ENCODE measurements around the gene SEC23B.
A peak's percentile ranks its signal among the peaks of the same experiment; 100 is the strongest.

The SEC23B gene

GRCh38 chr20:18587665-18588573 is 80.2 kb downstream of the SEC23B start, which contains the start of gene DTD1:
Gene DTD1, plus strand, starts transcription at chr20:18588054. Its CDS starts 19 bp downstream, at chr20:18588073.
- peak within 1 kb of the TSS; percentile 78 for H3K4me2 ChIP-seq (ENCODE audit: insufficient read depth, low read length, poor library complexity, severe bottlenecking)
- no CpG with 5 or more reads among the region's 88 CpGs for WGBS, 2 donors (ENCODE audit: extremely low coverage in 2 of 2, insufficient read length in 2 of 2, insufficient replicate concordance in 1 of 2)
- H3K14ac ChIP-seq (ENCODE audit: low read length) = peak within 1 kb of the TSS; percentile 87
- no peak within 1 kb of the TSS for H4K91ac ChIP-seq (ENCODE audit: low read depth, low read length, poor library complexity)
- H2BK12ac ChIP-seq (ENCODE audit: low read length) = no peak within 1 kb of the TSS
- H3K4me1 ChIP-seq (ENCODE audit: control insufficient read depth in 2 of 2, insufficient read depth in 1 of 2, low read depth in 1 of 2, low read length in 2 of 2) = peaks cover 0 to 1% of the 10 kb centered on the region in 2 donors
- peak within 1 kb of the TSS; percentile 61 to 87 for H3K4me3 ChIP-seq (ENCODE audit: low read length in 2 of 2)
- no peak within 1 kb of the TSS for H2BK120ac ChIP-seq (ENCODE audit: low read depth, low read length)
- H3K9ac ChIP-seq (ENCODE audit: low read depth, low read length, poor library complexity) = peak within 1 kb of the TSS; percentile 76
- no peak within 1 kb of the TSS for H2BK15ac ChIP-seq (ENCODE audit: low read length)
- H3K4ac ChIP-seq (ENCODE audit: low read length) = no peak within 1 kb of the TSS
- H3K18ac ChIP-seq (ENCODE audit: low read length) = peak within 1 kb of the TSS; percentile 88
- H3K27me3 ChIP-seq (ENCODE audit: control insufficient read depth in 3 of 3, insufficient read depth in 3 of 3, low read depth in 1 of 3, low read length in 3 of 3) = no peaks in the 10 kb centered on the region
- H2AFZ ChIP-seq (ENCODE audit: low read length) = peak within 1 kb of the TSS; percentile 87
- no peaks in the 10 kb centered on the region for H3K9me3 ChIP-seq (replicated peaks in 1 of 2; ENCODE audit: control insufficient read depth in 2 of 2, insufficient read depth in 1 of 2, low read depth in 1 of 2, low read length in 2 of 2)
- peak within 1 kb of the TSS; percentile 90 for H3K23ac ChIP-seq (ENCODE audit: low read depth, low read length, poor library complexity)
- no peak within 1 kb of the TSS for H4K8ac ChIP-seq (ENCODE audit: low read depth, low read length)
- H2AK5ac ChIP-seq (ENCODE audit: low read depth, low read length) = no peak within 1 kb of the TSS
- DNase-seq (ENCODE audit: low spot score) = peak; percentile 79
- no peaks in the 10 kb centered on the region for H3K36me3 ChIP-seq (replicated peaks in 1 of 2; ENCODE audit: control insufficient read depth in 2 of 2, insufficient read depth in 2 of 2, low read length in 2 of 2)
- peak within 1 kb of the TSS; percentile 32 for H3K27ac ChIP-seq (replicated peaks; ENCODE audit: low read length)
- H2BK5ac ChIP-seq (ENCODE audit: low read length) = no peak within 1 kb of the TSS
- H3K79me1 ChIP-seq (ENCODE audit: low read depth, low read length) = peaks cover 2% of the 10 kb centered on the region

GRCh38 chr20:18588574-18588933 is 80.8 kb downstream of the SEC23B start:
- peak overlapping the region; percentile 78 for H3K4me2 ChIP-seq (ENCODE audit: insufficient read depth, low read length, poor library complexity, severe bottlenecking)
- H2BK120ac ChIP-seq (ENCODE audit: low read depth, low read length) = no peak overlapping the region
- no peaks in the 10 kb centered on the region for H3K9me3 ChIP-seq (replicated peaks in 1 of 2; ENCODE audit: control insufficient read depth in 2 of 2, insufficient read depth in 1 of 2, low read depth in 1 of 2, low read length in 2 of 2)
- no peak overlapping the region for H3K4ac ChIP-seq (ENCODE audit: low read length)
- H4K91ac ChIP-seq (ENCODE audit: low read depth, low read length, poor library complexity) = no peak overlapping the region
- no peaks in the 10 kb centered on the region for H3K27me3 ChIP-seq (ENCODE audit: control insufficient read depth in 3 of 3, insufficient read depth in 3 of 3, low read depth in 1 of 3, low read length in 3 of 3)
- no peak for DNase-seq (ENCODE audit: low spot score)
- no peak overlapping the region for H3K14ac ChIP-seq (ENCODE audit: low read length)
- no peak overlapping the region for H2BK12ac ChIP-seq (ENCODE audit: low read length)
- H3K79me1 ChIP-seq (ENCODE audit: low read depth, low read length) = peaks cover 2% of the 10 kb centered on the region
- no peak overlapping the region for H2BK15ac ChIP-seq (ENCODE audit: low read length)
- H2BK5ac ChIP-seq (ENCODE audit: low read length) = no peak overlapping the region
- H3K4me1 ChIP-seq (ENCODE audit: control insufficient read depth in 2 of 2, insufficient read depth in 1 of 2, low read depth in 1 of 2, low read length in 2 of 2) = peaks cover 0 to 1% of the 10 kb centered on the region in 2 donors
- H3K27ac ChIP-seq (replicated peaks; ENCODE audit: low read length) = peak overlapping the region; percentile 32
- H3K4me3 ChIP-seq (ENCODE audit: low read length in 2 of 2) = peak overlapping the region; percentile 61 to 87
- no CpG with 5 or more reads among the region's 18 CpGs for WGBS, 2 donors (ENCODE audit: extremely low coverage in 2 of 2, insufficient read length in 2 of 2, insufficient replicate concordance in 1 of 2)
- no peak overlapping the region for H3K23ac ChIP-seq (ENCODE audit: low read depth, low read length, poor library complexity)
- peak overlapping the region; percentile 87 for H2AFZ ChIP-seq (ENCODE audit: low read length)
- no peak overlapping the region for H3K9ac ChIP-seq (ENCODE audit: low read depth, low read length, poor library complexity)
- no peak overlapping the region for H2AK5ac ChIP-seq (ENCODE audit: low read depth, low read length)
- H4K8ac ChIP-seq (ENCODE audit: low read depth, low read length) = no peak overlapping the region
- H3K36me3 ChIP-seq (replicated peaks in 1 of 2; ENCODE audit: control insufficient read depth in 2 of 2, insufficient read depth in 2 of 2, low read length in 2 of 2) = peaks cover under 1% of the 10 kb centered on the region in 2 donors
- H3K18ac ChIP-seq (ENCODE audit: low read length) = no peak overlapping the region

GRCh38 chr20:18589941-18590674 is 82.4 kb downstream of the SEC23B start:
- H3K18ac ChIP-seq (ENCODE audit: low read length) = no peak overlapping the region
- peaks cover 0 to 1% of the 10 kb centered on the region in 2 donors for H3K4me1 ChIP-seq (ENCODE audit: control insufficient read depth in 2 of 2, insufficient read depth in 1 of 2, low read depth in 1 of 2, low read length in 2 of 2)
- H3K4me2 ChIP-seq (ENCODE audit: insufficient read depth, low read length, poor library complexity, severe bottlenecking) = no peak overlapping the region
- no peaks in the 10 kb centered on the region for H3K9me3 ChIP-seq (replicated peaks in 1 of 2; ENCODE audit: control insufficient read depth in 2 of 2, insufficient read depth in 1 of 2, low read depth in 1 of 2, low read length in 2 of 2)
- H4K91ac ChIP-seq (ENCODE audit: low read depth, low read length, poor library complexity) = no peak overlapping the region
- H2BK5ac ChIP-seq (ENCODE audit: low read length) = no peak overlapping the region
- no peak overlapping the region for H4K8ac ChIP-seq (ENCODE audit: low read depth, low read length)
- no peak overlapping the region for H3K4ac ChIP-seq (ENCODE audit: low read length)
- no peak overlapping the region for H2AK5ac ChIP-seq (ENCODE audit: low read depth, low read length)
- no peaks in the 10 kb centered on the region for H3K27me3 ChIP-seq (ENCODE audit: control insufficient read depth in 3 of 3, insufficient read depth in 3 of 3, low read depth in 1 of 3, low read length in 3 of 3)
- H3K23ac ChIP-seq (ENCODE audit: low read depth, low read length, poor library complexity) = no peak overlapping the region
- no peak overlapping the region for H3K4me3 ChIP-seq (ENCODE audit: low read length in 2 of 2)
- DNase-seq (ENCODE audit: low spot score) = no peak
- no peak overlapping the region for H3K27ac ChIP-seq (replicated peaks; ENCODE audit: low read length)
- no peak overlapping the region for H3K14ac ChIP-seq (ENCODE audit: low read length)
- no peak overlapping the region for H2AFZ ChIP-seq (ENCODE audit: low read length)
- no peak overlapping the region for H2BK12ac ChIP-seq (ENCODE audit: low read length)
- H3K79me1 ChIP-seq (ENCODE audit: low read depth, low read length) = peaks cover 2% of the 10 kb centered on the region
- H3K36me3 ChIP-seq (replicated peaks in 1 of 2; ENCODE audit: control insufficient read depth in 2 of 2, insufficient read depth in 2 of 2, low read length in 2 of 2) = peaks cover 2 to 13% of the 10 kb centered on the region in 2 donors
- no CpG with 5 or more reads among the region's 8 CpGs for WGBS, 2 donors (ENCODE audit: extremely low coverage in 2 of 2, insufficient read length in 2 of 2, insufficient replicate concordance in 1 of 2)
- no peak overlapping the region for H2BK15ac ChIP-seq (ENCODE audit: low read length)
- no peak overlapping the region for H3K9ac ChIP-seq (ENCODE audit: low read depth, low read length, poor library complexity)
- no peak overlapping the region for H2BK120ac ChIP-seq (ENCODE audit: low read depth, low read length)

- no peak overlapping the region for H3K4ac ChIP-seq (ENCODE audit: low read length)
- no peak overlapping the region for H3K14ac ChIP-seq (ENCODE audit: low read length)
- H3K27ac ChIP-seq (replicated peaks; ENCODE audit: low read length) = no peak overlapping the region
- H3K79me1 ChIP-seq (ENCODE audit: low read depth, low read length) = no peaks in the 10 kb centered on the region
- no peak overlapping the region for H2BK120ac ChIP-seq (ENCODE audit: low read depth, low read length)
- peaks cover 8 to 58% of the 10 kb centered on the region in 2 donors for H3K36me3 ChIP-seq (replicated peaks in 1 of 2; ENCODE audit: control insufficient read depth in 2 of 2, insufficient read depth in 2 of 2, low read length in 2 of 2)
- H2BK15ac ChIP-seq (ENCODE audit: low read length) = no peak overlapping the region
- no peak overlapping the region for H2AK5ac ChIP-seq (ENCODE audit: low read depth, low read length)
- H2BK12ac ChIP-seq (ENCODE audit: low read length) = no peak overlapping the region
- no peak overlapping the region for H3K9ac ChIP-seq (ENCODE audit: low read depth, low read length, poor library complexity)
- H3K27me3 ChIP-seq (ENCODE audit: control insufficient read depth in 3 of 3, insufficient read depth in 3 of 3, low read depth in 1 of 3, low read length in 3 of 3) = no peaks in the 10 kb centered on the region
- no peak for DNase-seq (ENCODE audit: low spot score)
- H2BK5ac ChIP-seq (ENCODE audit: low read length) = no peak overlapping the region
- H3K4me2 ChIP-seq (ENCODE audit: insufficient read depth, low read length, poor library complexity, severe bottlenecking) = no peak overlapping the region
- H3K23ac ChIP-seq (ENCODE audit: low read depth, low read length, poor library complexity) = no peak overlapping the region
- H3K4me3 ChIP-seq (ENCODE audit: low read length in 2 of 2) = no peak overlapping the region
- H2AFZ ChIP-seq (ENCODE audit: low read length) = no peak overlapping the region
- H3K18ac ChIP-seq (ENCODE audit: low read length) = no peak overlapping the region
- H4K91ac ChIP-seq (ENCODE audit: low read depth, low read length, poor library complexity) = no peak overlapping the region
- H3K4me1 ChIP-seq (ENCODE audit: control insufficient read depth in 2 of 2, insufficient read depth in 1 of 2, low read depth in 1 of 2, low read length in 2 of 2) = no peaks in the 10 kb centered on the region
- H3K9me3 ChIP-seq (replicated peaks in 1 of 2; ENCODE audit: control insufficient read depth in 2 of 2, insufficient read depth in 1 of 2, low read depth in 1 of 2, low read length in 2 of 2) = peaks cover 2 to 19% of the 10 kb centered on the region in 2 donors
- H4K8ac ChIP-seq (ENCODE audit: low read depth, low read length) = no peak overlapping the region
Measured at GRCh38 chr20:18596270-18596669, 88.5 kb downstream of the SEC23B start.
